SK-MEL-5 (cell line): Measurements from ENCODE around the gene SLC39A5. TPM values are rescaled to one million over a fixed set of nuclear protein-coding genes. Genes with fewer than 3 reads are reported as not detected.
"Not testable (repeated sequence)": the region's sequence is repeated elsewhere in the genome, so short reads cannot be mapped to it uniquely, and the experiment has no call there.

Source experiments
- DNase-seq: peaks from one replicate; pipeline ENCODE4 v3.0.0-alpha.2; 2016; ENCODE audit warnings: low read depth, low spot score
- in situ Hi-C: cut with HindIII; loops from 2 replicates; pipeline ENCODE4 v1.10.0; 2016; ENCODE audit warnings: low sequenced_read_pairs, high pct_unique_total_duplicates, low pct_unique_long_range_greater_than_20kb
- polyA plus RNA-seq, 2 experiments: library from polyadenylated mRNA; depleted of rRNA; stranded (reverse); fragments of >200 nt; gene quantifications; 2 replicates each; pipeline ENCODE4 v1.2.3, GENCODE V29; 2015
- total RNA-seq: library from RNA; depleted of rRNA; stranded (reverse); fragments of >200 nt; shearing (Covaris generic); gene quantifications from 2 replicates; pipeline ENCODE4 v1.2.3, GENCODE V29; 2014; rRNA removed

The SLC39A5 gene, protein sequence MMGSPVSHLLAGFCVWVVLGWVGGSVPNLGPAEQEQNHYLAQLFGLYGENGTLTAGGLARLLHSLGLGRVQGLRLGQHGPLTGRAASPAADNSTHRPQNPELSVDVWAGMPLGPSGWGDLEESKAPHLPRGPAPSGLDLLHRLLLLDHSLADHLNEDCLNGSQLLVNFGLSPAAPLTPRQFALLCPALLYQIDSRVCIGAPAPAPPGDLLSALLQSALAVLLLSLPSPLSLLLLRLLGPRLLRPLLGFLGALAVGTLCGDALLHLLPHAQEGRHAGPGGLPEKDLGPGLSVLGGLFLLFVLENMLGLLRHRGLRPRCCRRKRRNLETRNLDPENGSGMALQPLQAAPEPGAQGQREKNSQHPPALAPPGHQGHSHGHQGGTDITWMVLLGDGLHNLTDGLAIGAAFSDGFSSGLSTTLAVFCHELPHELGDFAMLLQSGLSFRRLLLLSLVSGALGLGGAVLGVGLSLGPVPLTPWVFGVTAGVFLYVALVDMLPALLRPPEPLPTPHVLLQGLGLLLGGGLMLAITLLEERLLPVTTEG
- total RNA-seq: not detected in 2 replicates
- polyA plus RNA-seq (2015; cell fraction: cytosol; rRNA removed): 0.13 TPM in 1 of 2 replicates, not detected in the other
- polyA plus RNA-seq (2015; cell fraction: nucleus; rRNA removed): 1.6 TPM in 1 of 2 replicates, not detected in the other

DNA sequence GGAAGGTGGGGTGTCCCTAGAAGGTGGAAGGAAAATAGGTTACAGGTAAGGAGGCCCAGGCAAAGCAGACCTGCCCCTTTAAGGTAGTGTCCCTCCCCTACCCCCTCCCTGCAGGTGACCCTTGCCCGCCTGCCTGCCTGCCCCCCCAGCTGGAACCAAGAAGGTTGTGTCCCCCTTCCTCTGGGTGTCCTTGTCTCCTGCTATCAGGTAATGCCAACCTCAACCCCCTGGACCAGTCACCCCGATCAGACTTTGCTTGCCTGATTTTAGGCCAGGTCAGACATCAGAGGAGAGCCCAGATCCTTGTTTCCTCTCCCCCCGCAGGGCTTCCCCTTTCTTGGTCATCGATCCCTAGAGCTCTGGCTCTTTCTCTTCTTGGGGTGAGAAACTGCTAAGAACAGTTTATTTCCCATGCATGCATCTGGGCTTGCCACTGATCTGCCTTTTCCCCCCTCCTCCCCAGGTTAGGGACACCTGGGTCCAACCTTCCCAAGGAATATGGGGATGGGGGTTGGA lies at the start of gene SLC39A5:
TSS of gene SLC39A5 (plus strand) at position 136 of the 516 bp plus-strand sequence. CDS start 1,224 bp downstream, outside the sequence.
- in situ Hi-C loops: no loop called here
- no peak for DNase-seq

DNA sequence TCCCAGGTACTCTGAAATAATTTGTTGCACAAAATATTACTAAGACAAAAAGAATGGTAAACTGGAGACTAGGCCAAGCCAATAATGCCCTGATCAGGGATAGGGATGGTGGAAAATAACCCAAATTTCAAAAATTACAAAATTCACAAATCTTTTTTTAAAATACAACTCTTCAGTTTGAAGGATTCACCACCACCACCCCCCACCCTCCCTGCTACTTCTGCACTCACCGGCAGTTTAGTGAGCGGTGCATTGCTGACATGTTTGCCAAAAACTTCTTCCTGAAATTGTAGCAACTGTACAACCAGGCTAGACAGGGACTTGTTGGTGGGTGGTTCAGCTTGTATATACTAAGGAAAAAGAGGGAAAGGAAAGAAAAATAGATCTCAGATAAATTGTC lies 42.9 kb upstream of the SLC39A5 start:
- DNase-seq: no peak
- in situ Hi-C loops: no loop called here

- in situ Hi-C loops: no loop called here
Measured at GRCh38 chr12:56188131-56188777, 41.6 kb upstream of the SLC39A5 start.

GRCh38 chr12:56188778-56189098 lies 41.1 kb upstream of the SLC39A5 start:
- DNase-seq: no peak
- in situ Hi-C loops: no loop called here

More at GRCh38 chr12:56188131-56188777, 41.6 kb upstream of the SLC39A5 start:
- no peak for DNase-seq

- in situ Hi-C loops: no loop called here
- peak; percentile 85 for DNase-seq
Measured at GRCh38 chr12:56189099-56189917, 40.5 kb upstream of the SLC39A5 start, which contains the start of gene SMARCC2. TSS of gene SMARCC2 (minus strand) at chr12:56189483. CDS start at chr12:56189461, 22 bp downstream.

GRCh38 chr12:56189918-56190694 lies 39.7 kb upstream of the SLC39A5 start:
- peak; percentile 91 for DNase-seq
- in situ Hi-C loops: loop anchor here (5.0 kb wide), 1 partner anchor 73 kb away; the partner anchor contains the start of genes RPL41 and ZC3H10

DNA sequence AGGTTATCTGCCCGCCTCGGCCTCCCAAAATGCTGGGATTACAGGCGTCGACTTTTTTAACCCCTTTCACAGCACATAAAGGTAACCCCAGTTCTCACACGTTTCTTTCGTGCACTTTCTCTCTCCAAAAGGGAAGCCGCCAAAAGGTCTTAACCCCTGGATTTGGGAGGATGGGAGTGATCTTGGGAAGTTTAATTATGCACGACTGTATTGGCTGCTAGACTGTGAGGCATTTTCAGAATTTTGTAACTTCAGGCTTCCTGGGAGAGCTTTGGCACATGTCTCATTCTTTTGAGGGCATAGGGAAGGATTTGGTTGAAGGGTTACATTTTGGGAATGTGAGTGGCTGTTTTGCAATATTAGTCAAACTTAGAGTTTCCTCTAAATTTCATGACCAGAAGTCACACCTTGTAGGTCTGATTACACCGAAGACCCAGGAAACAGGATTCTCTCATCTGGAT lies 39.1 kb upstream of the SLC39A5 start:
- DNase-seq: peak; percentile 13
- in situ Hi-C loops: loop anchor here (5.0 kb wide), 1 partner anchor 73 kb away; the partner anchor contains the start of genes RPL41 and ZC3H10

DNA sequence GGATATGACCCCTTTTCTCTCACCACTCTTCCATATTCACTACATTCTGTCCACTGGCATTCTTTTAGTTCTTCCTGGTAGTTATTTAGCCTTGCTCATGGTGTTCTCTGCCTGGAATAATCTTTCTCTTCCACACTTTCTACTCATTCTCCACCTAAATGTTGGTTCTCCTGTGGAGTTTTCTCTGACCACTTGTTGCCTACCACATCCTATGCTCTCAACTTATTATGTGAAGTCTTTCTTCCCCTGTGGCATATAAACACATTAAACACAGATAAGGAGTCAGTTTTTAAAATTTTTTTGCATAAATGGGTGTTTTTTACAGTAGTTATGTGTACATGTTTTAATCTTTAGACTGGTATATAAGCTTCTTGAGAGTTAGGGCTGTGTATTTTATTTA lies 37.3 kb upstream of the SLC39A5 start:
- DNase-seq: no peak
- in situ Hi-C loops: loop anchor here (5.0 kb wide), 1 partner anchor 75 kb away; the partner anchor contains the start of genes RPL41 and ZC3H10

DNA sequence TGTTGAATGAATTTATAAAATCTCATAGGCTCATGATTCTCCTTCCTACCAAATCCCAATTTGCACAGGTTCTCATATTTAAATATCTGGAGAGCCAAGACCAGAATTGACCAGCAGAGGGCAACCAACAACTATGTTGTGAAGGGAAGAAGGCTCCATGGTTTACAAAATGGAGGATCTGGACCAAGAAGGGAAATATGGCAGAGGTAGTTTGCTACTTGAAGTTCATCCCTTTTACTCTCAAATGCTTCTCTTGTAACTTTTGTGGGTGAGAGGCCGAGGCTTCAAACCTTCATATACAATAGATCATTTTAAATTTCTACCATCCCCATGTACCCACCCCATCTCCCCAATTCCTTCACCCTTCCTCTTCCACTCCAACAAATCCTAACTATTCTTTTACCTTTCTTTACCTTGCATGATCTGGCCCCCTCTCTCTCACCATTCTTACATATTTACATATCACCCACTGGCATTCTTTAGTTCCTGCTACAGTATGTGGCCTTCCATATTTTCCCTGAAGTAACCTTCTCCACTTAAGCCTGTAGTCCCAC lies 36.7 kb upstream of the SLC39A5 start:
- in situ Hi-C loops: loop anchor here (5.0 kb wide), 1 partner anchor 76 kb away; the partner anchor contains the start of genes RPL41 and ZC3H10
- peak; percentile 93 for DNase-seq

DNA sequence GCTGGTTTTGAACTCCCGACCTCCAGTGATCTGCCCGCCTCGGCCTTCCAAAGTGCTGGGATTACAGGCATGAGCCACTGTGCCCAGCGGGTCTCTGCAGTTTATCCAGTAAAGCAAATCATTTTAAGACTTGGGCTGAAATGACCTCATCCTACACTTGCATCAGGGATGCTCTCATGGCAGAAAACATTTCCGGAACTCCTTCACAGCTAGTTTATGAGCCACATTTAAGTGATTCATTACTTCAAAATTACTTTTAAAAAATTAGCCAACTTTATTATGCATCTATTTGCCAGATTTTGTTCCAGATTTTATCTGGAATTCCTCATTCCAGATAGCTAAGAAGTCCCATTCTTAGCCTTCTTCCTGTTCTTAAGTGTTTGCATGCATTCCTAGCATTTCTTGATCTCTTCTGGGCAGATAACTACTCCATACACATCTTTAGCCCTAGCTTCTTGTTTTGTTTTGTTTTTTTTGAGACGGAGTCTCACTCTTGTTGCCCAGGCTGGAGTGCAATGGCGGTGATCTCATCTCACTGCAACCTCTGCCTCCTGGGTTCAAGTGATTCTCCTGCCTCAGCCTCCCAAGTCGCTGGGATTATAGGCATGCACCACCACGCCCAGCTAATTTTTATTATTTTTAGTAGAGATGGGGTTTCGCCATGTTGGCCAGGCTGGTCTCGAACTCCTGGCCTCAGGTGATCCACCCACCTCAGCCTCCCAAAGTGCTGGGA lies 32.9 kb upstream of the SLC39A5 start:
- DNase-seq, in situ Hi-C loops: not testable (repeated sequence)

GRCh38 chr12:56197921-56198635 lies 31.8 kb upstream of the SLC39A5 start:
- DNase-seq: no peak
- in situ Hi-C loops: no loop called here

GRCh38 chr12:56198836-56199235 lies 31.0 kb upstream of the SLC39A5 start:
- in situ Hi-C loops: no loop called here
- DNase-seq: no peak

GRCh38 chr12:56202366-56202765 lies 27.5 kb upstream of the SLC39A5 start:
- in situ Hi-C loops: no loop called here
- no peak for DNase-seq

GRCh38 chr12:56202838-56203237 lies 27.0 kb upstream of the SLC39A5 start:
- in situ Hi-C loops: no loop called here

GRCh38 chr12:56204275-56204674 lies 25.6 kb upstream of the SLC39A5 start:
- no peak for DNase-seq
- in situ Hi-C loops: no loop called here

More at GRCh38 chr12:56202838-56203237, 27.0 kb upstream of the SLC39A5 start:
- no peak for DNase-seq
